GM19438 (cell line): ENCODE results near the gene SPEM2.

Experiments used
- ATAC-seq: cut with Tn5 transposase; IDR thresholded peaks from one replicate; pipeline ENCODE4 v1.9.1; 2021; ENCODE audit warnings: low read depth; ENCODE audit not compliant: unreplicated experiment

Gene SPEM2

DNA sequence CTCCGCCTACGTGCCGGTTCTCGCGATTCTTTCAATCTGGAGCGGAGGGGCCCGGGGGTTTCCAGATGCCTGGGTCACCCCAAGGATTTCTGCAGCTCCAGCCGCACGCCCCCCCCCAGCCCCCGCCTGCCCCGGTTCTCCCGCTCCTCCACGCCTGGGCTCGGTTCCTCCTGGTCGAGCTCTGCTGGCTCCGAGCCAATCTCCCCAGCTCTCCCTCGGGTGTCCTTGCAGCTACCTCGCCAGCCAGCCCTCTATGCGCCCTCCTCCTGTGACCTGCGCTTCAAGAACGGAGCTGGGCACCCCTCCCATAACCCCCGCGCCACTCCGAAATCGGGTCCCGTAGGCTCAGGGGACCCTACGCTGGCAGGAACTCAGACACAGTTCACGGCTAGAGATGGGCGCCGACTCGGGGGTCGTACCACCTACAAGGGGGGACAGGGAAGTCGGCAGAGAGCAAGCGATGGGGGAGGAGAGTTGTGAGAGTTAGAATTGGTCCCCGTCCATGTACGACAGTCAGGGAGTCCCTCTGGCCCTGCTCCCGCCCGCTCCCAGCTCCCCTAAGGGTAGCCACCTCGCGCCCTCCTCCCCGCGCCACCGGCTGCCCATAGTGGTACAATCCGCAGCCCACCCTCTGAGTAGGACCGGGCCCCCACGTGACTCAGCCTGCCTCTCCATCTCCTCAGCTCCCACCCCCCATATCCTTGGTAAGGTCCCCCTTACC is 14.9 kb downstream of the SPEM2 start:
- ATAC-seq = no peak

DNA sequence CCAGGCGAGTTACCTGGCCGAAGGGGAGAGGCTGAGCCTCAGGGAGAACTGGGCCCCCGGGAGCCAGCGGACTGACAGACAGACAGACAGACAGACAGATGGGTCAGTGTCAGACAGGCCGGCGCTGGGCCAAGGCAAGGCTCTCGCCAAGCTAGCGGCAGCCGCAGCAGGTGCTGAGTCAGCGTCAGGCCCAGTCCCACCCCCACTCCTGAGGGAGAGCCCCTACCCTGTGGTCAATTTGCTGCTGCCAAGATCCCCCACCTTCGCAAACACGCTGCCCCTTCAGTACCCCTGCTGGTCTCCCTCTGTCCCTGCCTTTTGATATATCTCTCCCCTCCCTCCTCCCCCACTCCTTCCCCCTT is 15.4 kb downstream of the SPEM2 start:
- ATAC-seq = no peak

DNA sequence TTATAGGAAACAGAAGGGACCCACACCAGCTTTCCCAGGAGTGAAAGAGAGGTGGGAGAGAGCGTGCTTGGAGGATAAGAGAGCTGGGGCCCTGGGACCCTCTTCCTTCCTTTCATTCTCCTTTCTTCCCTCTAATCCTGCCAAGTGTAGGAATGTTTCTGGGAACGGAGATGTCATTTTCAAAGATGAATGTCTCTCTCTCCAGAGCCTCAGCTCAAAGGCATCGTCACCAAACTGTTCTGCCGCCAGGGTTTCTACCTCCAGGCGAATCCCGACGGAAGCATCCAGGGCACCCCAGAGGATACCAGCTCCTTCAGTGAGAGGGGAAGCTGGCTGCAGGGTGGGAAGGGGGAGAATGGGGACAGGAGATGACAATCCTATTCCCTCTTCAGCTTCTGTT is 15.8 kb downstream of the SPEM2 start:
- ATAC-seq = no peak

DNA sequence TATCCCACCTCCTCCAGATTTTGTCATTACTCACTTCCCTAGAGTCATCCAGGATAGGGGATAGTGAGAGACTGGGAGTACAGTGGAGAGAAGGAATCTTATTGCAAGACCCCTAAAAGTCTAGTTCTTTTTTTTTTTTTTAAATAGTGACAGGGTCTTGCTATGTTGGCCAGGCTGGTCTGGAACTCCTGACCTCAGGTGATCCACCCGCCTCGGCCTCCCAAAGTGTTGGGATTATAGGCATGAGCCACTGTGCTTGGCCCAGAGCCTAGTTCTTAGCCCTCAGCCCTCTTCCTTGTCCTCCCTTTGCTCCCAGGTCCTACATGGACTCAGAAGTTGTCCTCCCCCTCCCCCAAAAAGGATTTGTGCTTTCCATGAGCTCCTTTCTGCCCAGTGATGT is 16.7 kb downstream of the SPEM2 start:
- ATAC-seq = no peak

GRCh38 chr17:7443499-7444485 is 18.4 kb downstream of the SPEM2 start:
- no peak for ATAC-seq

DNA sequence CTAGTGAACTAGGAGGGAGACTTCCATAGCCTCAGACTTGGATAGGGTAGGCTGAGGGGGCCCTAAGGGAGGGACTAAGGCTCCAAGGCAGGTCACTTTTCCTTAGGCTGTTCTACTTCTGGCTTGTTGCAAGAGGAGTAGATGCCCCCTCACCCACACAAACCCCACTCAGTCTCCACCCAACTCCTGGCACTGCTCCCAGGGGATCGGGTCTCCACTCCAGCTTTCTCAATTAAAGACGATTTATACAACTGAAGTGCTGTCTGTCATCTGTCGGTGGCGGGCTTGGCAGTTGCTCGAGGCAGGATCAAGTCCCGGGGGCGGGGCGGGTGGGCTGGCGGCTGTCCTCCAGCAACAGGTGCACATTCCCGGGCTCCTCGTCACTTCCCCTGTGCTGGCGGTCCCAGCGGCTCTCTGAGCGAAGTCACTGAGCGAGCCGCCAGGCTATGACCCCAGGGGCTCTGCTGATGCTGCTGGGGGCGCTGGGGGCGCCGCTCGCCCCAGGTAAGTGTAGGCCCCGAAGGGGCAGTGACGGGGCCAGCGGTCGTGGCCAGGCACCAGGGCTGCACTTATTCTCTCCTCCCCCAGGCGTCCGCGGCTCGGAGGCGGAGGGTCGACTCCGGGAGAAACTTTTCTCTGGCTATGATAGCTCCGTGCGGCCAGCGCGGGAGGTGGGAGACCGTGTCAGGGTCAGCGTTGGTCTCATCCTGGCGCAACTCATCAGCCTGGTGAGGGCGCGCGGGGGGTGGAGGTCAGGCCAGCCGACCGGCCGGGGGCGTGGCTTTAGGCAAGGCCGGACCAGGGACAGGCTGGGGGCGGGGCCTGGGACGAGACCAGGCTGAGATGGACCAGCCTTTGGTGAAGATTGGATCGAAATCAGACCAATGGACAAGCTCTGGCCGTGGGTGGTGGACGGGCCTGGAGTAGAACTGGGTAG is 19.5 kb downstream of the SPEM2 start, which contains the start of gene CHRNB1:
Gene CHRNB1 (plus strand): TSS at position 380 of the 937 bp plus-strand sequence. CDS start 67 bp downstream, at position 447.
- no peak for ATAC-seq

DNA sequence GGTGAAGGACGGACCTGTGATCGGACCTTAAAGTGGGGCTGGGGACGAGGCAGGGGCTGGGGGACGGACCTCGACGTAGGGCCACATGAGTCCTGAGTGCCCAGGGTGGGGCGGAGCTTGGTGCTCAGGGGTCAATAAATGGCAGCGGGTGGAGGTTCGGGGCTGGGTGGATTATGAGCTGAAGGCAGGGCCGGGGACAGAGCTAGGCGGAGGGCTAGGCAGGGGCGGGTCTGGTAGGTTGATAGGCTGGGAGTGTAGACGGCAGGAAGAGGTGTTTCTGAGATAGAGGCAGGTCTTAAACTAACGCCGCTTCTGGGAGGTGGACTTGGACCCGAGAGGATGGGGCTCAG is 20.2 kb downstream of the SPEM2 start:
- ATAC-seq = no peak

GRCh38 chr17:7448461-7448860 is 23.0 kb downstream of the SPEM2 start:
- no peak for ATAC-seq

GRCh38 chr17:7459961-7460545 is 34.6 kb downstream of the SPEM2 start:
- no peak for ATAC-seq

GRCh38 chr17:7460850-7461660 is 35.6 kb downstream of the SPEM2 start:
- ATAC-seq = no peak

DNA sequence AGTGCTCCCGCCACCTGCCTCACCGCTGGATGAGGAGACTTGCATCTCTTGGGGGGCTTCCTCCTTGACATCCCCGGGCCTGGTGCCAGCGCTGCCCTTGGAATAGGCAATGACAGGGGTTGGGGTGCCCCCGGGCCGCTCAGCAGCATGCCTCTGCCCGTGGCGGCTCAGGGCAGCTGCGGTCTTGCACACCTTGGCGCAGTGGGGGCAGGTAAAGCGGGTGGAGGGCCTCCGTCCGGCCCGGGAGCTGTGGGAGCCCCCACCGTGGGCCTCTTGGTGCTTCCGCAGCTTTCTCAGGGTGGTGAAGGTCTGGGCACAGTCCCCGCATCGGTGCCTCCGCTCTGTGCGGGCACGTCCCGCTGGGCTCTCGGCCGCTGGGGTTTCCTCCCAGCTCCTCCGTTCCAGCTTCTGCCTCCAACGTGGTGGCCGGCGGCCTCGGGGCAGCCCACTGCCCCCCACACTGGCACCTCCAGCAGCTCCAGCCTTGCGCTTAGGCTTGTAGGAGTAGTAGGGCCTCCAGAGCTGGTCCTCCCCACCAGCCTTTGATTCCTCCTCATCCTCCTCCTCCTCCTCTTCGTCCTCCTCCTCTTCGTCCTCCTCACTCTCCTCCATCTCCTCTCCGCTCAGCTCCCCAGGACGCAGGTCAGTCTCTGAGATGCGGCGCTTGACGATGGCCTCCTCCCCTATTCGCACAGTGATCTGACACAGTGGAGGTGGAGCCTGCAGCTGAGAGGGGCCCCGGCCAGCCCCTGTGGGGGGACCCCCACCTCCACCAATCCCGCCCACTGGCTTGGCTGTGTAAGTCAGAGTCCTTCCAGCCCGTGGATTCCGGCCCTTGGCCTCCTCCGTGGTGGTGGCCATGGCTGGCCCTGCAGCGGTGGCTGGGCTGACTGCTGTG is 37.3 kb downstream of the SPEM2 start:
- ATAC-seq = no peak

DNA sequence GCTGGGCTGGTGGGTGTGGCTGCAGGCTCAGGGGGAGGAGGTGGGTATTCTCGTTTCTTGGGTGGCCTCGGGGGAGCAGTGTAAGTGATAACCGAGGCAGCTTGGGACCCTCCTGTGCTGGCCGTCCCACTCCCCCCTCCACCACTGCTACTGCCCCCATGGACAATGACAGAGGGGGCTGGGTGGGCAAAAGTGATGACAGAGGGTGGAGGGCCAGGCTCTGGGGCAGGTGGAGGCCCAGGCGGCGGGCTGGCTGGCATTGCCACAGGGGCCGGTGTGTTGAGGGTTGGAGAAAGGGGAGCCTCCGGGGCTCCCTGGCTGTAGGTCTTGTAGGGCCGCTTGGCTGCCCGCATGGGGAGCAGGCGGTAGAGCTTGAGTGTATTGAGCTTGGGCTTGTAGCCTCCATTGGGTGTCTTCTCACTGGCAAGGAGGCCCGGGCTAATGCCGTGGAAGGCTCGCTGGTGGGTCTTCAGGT is 38.0 kb downstream of the SPEM2 start:
- no peak for ATAC-seq

DNA sequence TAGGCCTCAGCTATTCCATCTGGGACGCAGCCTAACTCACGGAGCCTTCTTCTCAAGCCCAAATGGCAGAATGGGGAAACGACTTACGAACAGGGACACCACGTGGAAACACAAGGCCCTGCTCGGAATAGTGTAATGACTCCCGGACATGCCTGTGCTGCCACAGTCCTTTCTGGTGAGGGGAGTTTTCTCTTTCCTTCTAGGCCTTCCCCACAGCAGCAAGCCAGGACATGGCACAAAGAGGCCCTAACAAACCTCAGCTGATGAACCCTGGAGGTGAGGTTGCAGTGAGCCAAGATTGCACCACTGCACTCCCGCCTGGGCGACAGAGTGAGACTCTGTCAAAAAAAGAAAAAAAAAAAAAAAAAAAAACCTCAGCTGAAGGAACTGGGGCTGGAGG is 38.7 kb downstream of the SPEM2 start:
- no peak for ATAC-seq

- ATAC-seq = no peak
These were observed 40.3 kb downstream of the SPEM2 start for GRCh38 chr17:7465597-7466275.

DNA sequence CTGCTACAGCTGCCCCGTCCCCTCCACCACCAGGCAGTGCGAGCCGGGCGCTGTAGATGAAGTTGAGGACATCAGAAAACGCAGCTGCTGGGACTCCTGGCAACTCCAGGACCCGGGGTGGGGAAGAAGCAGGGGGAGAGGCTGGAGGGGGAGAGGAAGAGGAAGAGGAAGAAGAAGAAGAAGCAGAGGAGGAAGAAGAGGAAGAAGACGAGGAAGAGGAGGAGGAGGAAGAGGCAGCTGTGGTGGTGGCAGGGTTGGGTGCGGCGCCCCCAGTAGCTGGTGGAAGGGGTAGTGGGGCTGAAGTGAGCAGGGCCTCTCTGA is 40.9 kb downstream of the SPEM2 start:
- ATAC-seq = no peak

GRCh38 chr17:7466639-7467341 is 41.4 kb downstream of the SPEM2 start:
- no peak for ATAC-seq

DNA sequence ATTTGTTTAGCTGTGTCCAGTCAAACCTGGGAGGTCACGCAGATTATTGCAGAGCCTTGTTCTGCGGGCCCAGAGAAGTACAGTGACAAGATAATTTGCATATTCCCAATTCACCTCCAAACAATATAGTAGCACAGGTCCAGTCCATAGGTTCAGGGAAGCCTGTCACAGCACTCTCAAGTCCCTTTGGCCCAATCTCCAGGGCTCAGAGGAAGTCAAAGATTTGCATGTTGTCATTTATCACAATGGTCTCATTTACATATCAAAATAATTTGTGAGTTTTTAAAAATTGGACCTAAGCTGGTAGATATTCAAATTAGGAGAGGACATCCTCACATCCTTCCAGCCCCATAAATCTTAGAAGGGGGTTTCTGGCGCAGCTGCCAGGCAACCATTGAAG is 42.1 kb downstream of the SPEM2 start:
- ATAC-seq = no peak
